ENCODE results near the gene SEZ6L2. TPM values are rescaled to one million over a fixed set of nuclear protein-coding genes. Genes with fewer than 3 reads are reported as not detected.

Gene SEZ6L2
- total and polyA plus RNA-seq, 2 of the 8 experiments (the other 6 are each of a cell fraction or from before 2014, with no cell fraction given): 43.5 to 47.7 TPM

GRCh38 chr16:29903590-29903989 lies 4.2 kb upstream of the SEZ6L2 start (continued):
- no peak for TF ChIP-seq HDAC2 (IDR thresholded peaks at IDR 0.05; ENCODE audit: borderline replicate concordance in 1 of 2, low read depth in 2 of 2, low read length in 2 of 2)
